HG02970 (cell line): Measurements from ENCODE around the gene SPATA31A7.
"Not testable (repeated sequence)": the region's sequence is repeated elsewhere in the genome, so short reads cannot be mapped to it uniquely, and the experiment has no call there.

Experiments used
- ATAC-seq: cut with Tn5 transposase; IDR thresholded peaks from one replicate; pipeline ENCODE4 v1.9.1; 2021; ENCODE audit warnings: mild to moderate bottlenecking, moderate library complexity, moderate number of reproducible peaks; ENCODE audit not compliant: unreplicated experiment, low FRiP score

The SPATA31A7 gene

DNA sequence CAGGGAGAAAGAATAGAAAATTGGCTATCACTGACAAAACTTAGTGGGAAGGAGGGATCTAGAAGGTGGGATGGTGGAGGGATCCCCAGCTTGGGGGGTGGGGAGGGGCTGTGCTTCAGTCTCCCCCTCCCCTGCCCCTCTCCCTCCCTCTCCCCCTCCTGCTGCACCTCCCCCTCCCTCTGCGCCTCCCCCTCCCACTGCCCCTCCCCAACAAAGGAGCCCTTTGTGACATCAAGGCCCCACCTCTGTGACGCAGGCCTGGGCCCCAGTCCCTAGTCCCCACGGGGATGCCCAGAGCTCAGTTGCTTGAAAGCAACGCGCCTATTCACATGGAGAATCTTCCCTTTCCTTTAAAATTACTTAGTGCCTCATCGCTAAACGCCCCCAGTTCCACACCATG is at the start of gene SPATA31A7:
SPATA31A7 (plus strand) TSS at position 301 of the 400 bp plus-strand sequence; CDS start at position 330, 29 bp downstream.
- not testable (repeated sequence) for ATAC-seq

DNA sequence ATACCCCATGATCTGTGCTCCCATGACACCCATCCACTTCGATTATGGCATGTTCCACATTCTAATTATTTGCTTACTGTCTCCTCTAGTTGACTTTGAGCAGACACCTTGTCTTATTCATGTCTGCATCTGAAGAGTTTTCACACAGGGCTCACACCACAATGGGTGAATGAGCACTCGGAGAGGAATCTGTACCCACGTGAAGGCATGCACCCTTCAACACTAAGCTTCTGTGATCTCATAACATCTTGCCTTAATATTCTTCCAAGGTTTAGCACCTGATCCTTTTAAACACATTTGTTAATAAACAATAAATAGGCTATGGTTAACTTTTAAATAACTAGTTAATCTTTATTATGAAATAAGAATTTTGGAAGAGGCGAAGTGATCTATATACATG is 36.6 kb downstream of the SPATA31A7 start:
- not testable (repeated sequence) for ATAC-seq
